ENCODE results near the gene IGF2BP1.

Gene IGF2BP1

GRCh38 chr17:48990882-48991357 is 6.3 kb upstream of the IGF2BP1 start:
- peaks cover 3 to 5% of the 10 kb centered on the region in 2 donors for H3K4me1 Mint-ChIP-seq
- H3K27me3 Mint-ChIP-seq, result peaks cover 45 to 58% of the 10 kb centered on the region in 2 donors
- no peak overlapping the region for H3K27ac Mint-ChIP-seq
- no peaks in the 10 kb centered on the region for H3K9me3 Mint-ChIP-seq
- no peaks in the 10 kb centered on the region for H3K36me3 Mint-ChIP-seq
- no peak for ATAC-seq (replicated peaks)
- DNase-seq, result no peak
- no peak overlapping the region for H3K4me3 Mint-ChIP-seq

- no peak overlapping the region for H3K27ac Mint-ChIP-seq
- H3K4me3 Mint-ChIP-seq, result no peak overlapping the region
- no peaks in the 10 kb centered on the region for H3K36me3 Mint-ChIP-seq
- H3K4me1 Mint-ChIP-seq, result peaks cover 11 to 21% of the 10 kb centered on the region in 2 donors
- DNase-seq (no peak), ATAC-seq (replicated peaks) (no peak)
- H3K27me3 Mint-ChIP-seq, result peaks cover 54 to 68% of the 10 kb centered on the region in 2 donors
- no peaks in the 10 kb centered on the region for H3K9me3 Mint-ChIP-seq
Observed at GRCh38 chr17:48992444-48992843, 4.7 kb upstream of the IGF2BP1 start.

GRCh38 chr17:48993305-48993704 is 3.9 kb upstream of the IGF2BP1 start:
- H3K36me3 Mint-ChIP-seq, result peaks cover 0 to 2% of the 10 kb centered on the region in 2 donors
- DNase-seq (no peak), ATAC-seq (replicated peaks) (no peak)
- H3K27ac Mint-ChIP-seq, result no peak overlapping the region
- no peak overlapping the region for H3K4me3 Mint-ChIP-seq
- H3K4me1 Mint-ChIP-seq, result peaks cover 15 to 29% of the 10 kb centered on the region in 2 donors
- H3K9me3 Mint-ChIP-seq, result no peaks in the 10 kb centered on the region
- peaks cover 57 to 73% of the 10 kb centered on the region in 2 donors for H3K27me3 Mint-ChIP-seq

GRCh38 chr17:48993951-48994350 is 3.2 kb upstream of the IGF2BP1 start:
- peaks cover 63 to 79% of the 10 kb centered on the region in 2 donors for H3K27me3 Mint-ChIP-seq
- ATAC-seq (replicated peaks) (no peak), DNase-seq (no peak)
- H3K27ac Mint-ChIP-seq, result no peak overlapping the region
- H3K4me1 Mint-ChIP-seq, result peaks cover 17 to 36% of the 10 kb centered on the region in 2 donors
- H3K4me3 Mint-ChIP-seq, result no peak overlapping the region
- no peaks in the 10 kb centered on the region for H3K9me3 Mint-ChIP-seq
- H3K36me3 Mint-ChIP-seq, result peaks cover 0 to 2% of the 10 kb centered on the region in 2 donors

- Mint-ChIP-seq H3K27ac (peak overlapping the region; percentile 71), H3K4me3 (peak overlapping the region; percentile 44 to 53), H3K27me3 (peaks cover 71 to 86% of the 10 kb centered on the region in 2 donors), H3K9me3 (no peaks in the 10 kb centered on the region), H3K4me1 (peaks cover 17 to 41% of the 10 kb centered on the region in 2 donors), H3K36me3 (peaks cover 0 to 3% of the 10 kb centered on the region in 2 donors)
- DNase-seq, result no peak
- ATAC-seq (replicated peaks), result no peak
Observed at GRCh38 chr17:48994549-48995303, 2.5 kb upstream of the IGF2BP1 start.

GRCh38 chr17:48995304-48995973 is 1.7 kb upstream of the IGF2BP1 start:
- Mint-ChIP-seq H3K9me3 (no peaks in the 10 kb centered on the region), H3K27ac (peak overlapping the region; percentile 71)
- DNase-seq, result no peak

GRCh38 chr17:48995974-48996721 is 1.0 kb upstream of the IGF2BP1 start:
- H3K27ac Mint-ChIP-seq, result peak overlapping the region; percentile 77
- peak overlapping the region; percentile 81 to 88 for H3K4me3 Mint-ChIP-seq
- no peak for DNase-seq
- H3K9me3 Mint-ChIP-seq, result no peaks in the 10 kb centered on the region
- peaks cover 0 to 3% of the 10 kb centered on the region in 2 donors for H3K36me3 Mint-ChIP-seq
- peaks cover 17 to 41% of the 10 kb centered on the region in 2 donors for H3K4me1 Mint-ChIP-seq
- H3K27me3 Mint-ChIP-seq, result peaks cover 74 to 86% of the 10 kb centered on the region in 2 donors
- no peak for ATAC-seq (replicated peaks)

More at GRCh38 chr17:48995304-48995973, 1.7 kb upstream of the IGF2BP1 start:
- Mint-ChIP-seq H3K36me3 (peaks cover 0 to 3% of the 10 kb centered on the region in 2 donors), H3K4me3 (peak overlapping the region; percentile 44 to 53), H3K4me1 (peaks cover 17 to 41% of the 10 kb centered on the region in 2 donors), H3K27me3 (peaks cover 74 to 86% of the 10 kb centered on the region in 2 donors)
- ATAC-seq (replicated peaks), result no peak

GRCh38 chr17:48996722-48997102 is 473 bp upstream of the IGF2BP1 start:
- peak overlapping the region; percentile 77 for H3K27ac Mint-ChIP-seq
- no peak for ATAC-seq (replicated peaks)

GRCh38 chr17:48997827-48998586 is 822 bp downstream of the IGF2BP1 start:
- DNase-seq (no peak), ATAC-seq (replicated peaks) (no peak)
- peaks cover 74 to 90% of the 10 kb centered on the region in 2 donors for H3K27me3 Mint-ChIP-seq
- H3K27ac Mint-ChIP-seq, result peak overlapping the region; percentile 75
- H3K9me3 Mint-ChIP-seq, result no peaks in the 10 kb centered on the region
- H3K4me1 Mint-ChIP-seq, result peaks cover 17 to 41% of the 10 kb centered on the region in 2 donors
- H3K36me3 Mint-ChIP-seq, result peaks cover 0 to 3% of the 10 kb centered on the region in 2 donors
- H3K4me3 Mint-ChIP-seq, result peak overlapping the region; percentile 81 to 82

More at GRCh38 chr17:48996722-48997102, 473 bp upstream of the IGF2BP1 start:
- peaks cover 78 to 90% of the 10 kb centered on the region in 2 donors for H3K27me3 Mint-ChIP-seq
- H3K9me3 Mint-ChIP-seq, result no peaks in the 10 kb centered on the region
- H3K36me3 Mint-ChIP-seq, result peaks cover 0 to 3% of the 10 kb centered on the region in 2 donors
- peaks cover 17 to 41% of the 10 kb centered on the region in 2 donors for H3K4me1 Mint-ChIP-seq
- H3K4me3 Mint-ChIP-seq, result peak overlapping the region; percentile 81 to 88
- DNase-seq, result no peak

- Mint-ChIP-seq H3K4me3 (peak overlapping the region; percentile 60 to 81), H3K36me3 (peaks cover 0 to 3% of the 10 kb centered on the region in 2 donors), H3K27ac (peak overlapping the region; percentile 42), H3K9me3 (no peaks in the 10 kb centered on the region), H3K4me1 (peaks cover 21 to 49% of the 10 kb centered on the region in 2 donors), H3K27me3 (peaks cover 82 to 92% of the 10 kb centered on the region in 2 donors)
- ATAC-seq (replicated peaks) (no peak), DNase-seq (no peak)
Observed at GRCh38 chr17:48998587-48999440, 1.6 kb downstream of the IGF2BP1 start.

GRCh38 chr17:49000943-49001342 is 3.8 kb downstream of the IGF2BP1 start:
- H3K27ac Mint-ChIP-seq, result no peak overlapping the region
- peaks cover 0 to 3% of the 10 kb centered on the region in 2 donors for H3K36me3 Mint-ChIP-seq
- no peak for ATAC-seq (replicated peaks)
- H3K4me3 Mint-ChIP-seq, result no peak overlapping the region
- peaks cover 83 to 94% of the 10 kb centered on the region in 2 donors for H3K27me3 Mint-ChIP-seq
- H3K9me3 Mint-ChIP-seq, result no peaks in the 10 kb centered on the region
- no peak for DNase-seq
- peaks cover 21 to 48% of the 10 kb centered on the region in 2 donors for H3K4me1 Mint-ChIP-seq

- no peak overlapping the region for H3K4me3 Mint-ChIP-seq
- H3K27me3 Mint-ChIP-seq, result peaks cover 84 to 94% of the 10 kb centered on the region in 2 donors
- no peak for ATAC-seq (replicated peaks)
- H3K4me1 Mint-ChIP-seq, result peaks cover 16 to 41% of the 10 kb centered on the region in 2 donors
- no peaks in the 10 kb centered on the region for H3K9me3 Mint-ChIP-seq
- peaks cover 0 to 3% of the 10 kb centered on the region in 2 donors for H3K36me3 Mint-ChIP-seq
- no peak for DNase-seq
- H3K27ac Mint-ChIP-seq, result no peak overlapping the region
Observed at GRCh38 chr17:49001671-49002070, 4.5 kb downstream of the IGF2BP1 start.

GRCh38 chr17:49002331-49002730 is 5.1 kb downstream of the IGF2BP1 start:
- Mint-ChIP-seq H3K9me3 (no peaks in the 10 kb centered on the region), H3K27me3 (peaks cover 82 to 94% of the 10 kb centered on the region in 2 donors), H3K36me3 (peaks cover 0 to 3% of the 10 kb centered on the region in 2 donors), H3K27ac (no peak overlapping the region), H3K4me3 (no peak overlapping the region), H3K4me1 (peaks cover 12 to 35% of the 10 kb centered on the region in 2 donors)
- DNase-seq, result no peak
- no peak for ATAC-seq (replicated peaks)
